ENCODE measurements around the gene CLASP1.

GRCh38 chr2:121472470-121472993, 176.7 kb downstream of the CLASP1 start:
- TF ChIP-seq CTCF (IDR thresholded peaks at IDR 0.05) (no peak), POLR2A (IDR thresholded peaks at IDR 0.05) (no peak)
